ENCODE measurements around the gene POLR1D.

Gene POLR1D

GRCh38 chr13:27670861-27671260 lies 49.2 kb downstream of the POLR1D start:
- no peak for ATAC-seq
- no peaks in the 10 kb centered on the region for H3K27me3 Mint-ChIP-seq
- DNase-seq = no peak
- H3K4me1 Mint-ChIP-seq = no peaks in the 10 kb centered on the region
- no peak overlapping the region for H3K4me3 Mint-ChIP-seq
- H3K9me3 Mint-ChIP-seq = no peaks in the 10 kb centered on the region
- H3K27ac Mint-ChIP-seq = no peak overlapping the region

DNA sequence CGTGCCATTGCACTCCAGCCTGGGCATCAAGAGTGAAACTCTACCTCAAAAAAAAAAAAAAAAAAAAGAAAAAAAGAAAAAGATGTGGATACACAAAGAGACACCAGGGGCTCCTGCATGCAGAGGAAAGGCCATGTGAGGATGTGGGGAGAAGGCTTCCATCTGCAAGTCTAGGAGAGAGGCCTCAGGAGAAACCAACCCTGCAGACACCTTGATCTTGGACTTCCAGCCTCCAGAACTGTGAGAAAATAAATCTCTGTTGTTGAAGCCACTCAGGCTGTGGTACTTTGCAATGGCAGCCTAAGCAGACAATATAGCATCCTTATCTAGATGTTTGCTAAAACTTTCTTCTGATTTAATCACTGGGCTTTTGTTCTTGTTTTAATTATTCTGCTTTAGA lies 50.3 kb downstream of the POLR1D start:
- H3K27ac Mint-ChIP-seq = no peak overlapping the region
- H3K27me3 Mint-ChIP-seq = no peaks in the 10 kb centered on the region
- ATAC-seq (no peak), DNase-seq (no peak)
- no peaks in the 10 kb centered on the region for H3K4me1 Mint-ChIP-seq
- no peaks in the 10 kb centered on the region for H3K9me3 Mint-ChIP-seq
- no peak overlapping the region for H3K4me3 Mint-ChIP-seq

Data from stimulated activated naive CD8-positive, alpha-beta T cell treated with anti-CD3 and anti-CD28 coated beads, Interleukin-15, amount 100 ng/mL, for 72 hours (primary cell).